ENCODE results near the gene TMEM117.

- TF ChIP-seq POLR2A (IDR thresholded peaks at IDR 0.05; ENCODE audit: low read length) (no peak), GATA1 (IDR thresholded peaks at IDR 0.05; ENCODE audit: low read depth, low read length) (no peak)
These were observed 460.2 kb downstream of the TMEM117 start for GRCh38 chr12:44295958-44296623.
